ENCODE data around the gene FGFR2.
"Not testable (repeated sequence)": the region's sequence is repeated elsewhere in the genome, so short reads cannot be mapped to it uniquely, and the experiment has no call there.

Gene FGFR2

GRCh38 chr10:121526801-121527221 lies 71.4 kb downstream of the FGFR2 start:
- TF ChIP-seq CTCF (IDR thresholded peaks at IDR 0.05; ENCODE audit: low read depth, low read length), result no peak
- H3K4me3 ChIP-seq (ENCODE audit: low read depth, low read length), result no peak overlapping the region

GRCh38 chr10:121526135-121526790 lies 72.0 kb downstream of the FGFR2 start:
- no peak for TF ChIP-seq CTCF (IDR thresholded peaks at IDR 0.05; ENCODE audit: low read depth, low read length)
- H3K4me3 ChIP-seq (ENCODE audit: low read depth, low read length), result no peak overlapping the region

GRCh38 chr10:121525251-121526134 lies 72.8 kb downstream of the FGFR2 start:
- TF ChIP-seq CTCF (IDR thresholded peaks at IDR 0.05; ENCODE audit: low read depth, low read length), result no peak

GRCh38 chr10:121524157-121524817 lies 74.0 kb downstream of the FGFR2 start:
- TF ChIP-seq CTCF (IDR thresholded peaks at IDR 0.05; ENCODE audit: low read depth, low read length), result no peak
- no peak overlapping the region for H3K4me3 ChIP-seq (ENCODE audit: low read depth, low read length)

More at GRCh38 chr10:121525251-121526134, 72.8 kb downstream of the FGFR2 start:
- no peak overlapping the region for H3K4me3 ChIP-seq (ENCODE audit: low read depth, low read length)

GRCh38 chr10:121522831-121523230 lies 75.4 kb downstream of the FGFR2 start:
- no peak for TF ChIP-seq CTCF (IDR thresholded peaks at IDR 0.05; ENCODE audit: low read depth, low read length)
- no peak overlapping the region for H3K4me3 ChIP-seq (ENCODE audit: low read depth, low read length)

GRCh38 chr10:121521794-121522556 lies 76.3 kb downstream of the FGFR2 start:
- H3K4me3 ChIP-seq (ENCODE audit: low read depth, low read length), result no peak overlapping the region
- no peak for TF ChIP-seq CTCF (IDR thresholded peaks at IDR 0.05; ENCODE audit: low read depth, low read length)

GRCh38 chr10:121520526-121520925 lies 77.7 kb downstream of the FGFR2 start:
- H3K4me3 ChIP-seq (ENCODE audit: low read depth, low read length), result not testable (repeated sequence)
